Endothelial cell (in vitro differentiated cells): ENCODE measurements around the gene MBLAC1. TPM values are rescaled to one million over a fixed set of nuclear protein-coding genes. Genes with fewer than 3 reads are reported as not detected.

Experiments used
- DNase-seq: peaks from one replicate; pipeline ENCODE4 v3.0.0; 2021; ENCODE audit warnings: low spot score
- H3K27ac Mint-ChIP-seq: one replicate; pipeline ENCODE4 v1.8.0; 2021; ENCODE audit warnings: mixed read lengths, inconsistent platforms; ENCODE audit not compliant: unreplicated experiment
- H3K27me3 Mint-ChIP-seq: one replicate; pipeline ENCODE4 v1.8.0; 2021; ENCODE audit warnings: mild to moderate bottlenecking, moderate library complexity, mixed read lengths, inconsistent platforms; ENCODE audit not compliant: unreplicated experiment
- H3K36me3 Mint-ChIP-seq: one replicate; pipeline ENCODE4 v1.8.0; 2021; ENCODE audit warnings: mild to moderate bottlenecking, low read depth, mixed read lengths, inconsistent platforms; ENCODE audit not compliant: unreplicated experiment
- H3K4me1 Mint-ChIP-seq: one replicate; pipeline ENCODE4 v1.8.0; 2021; ENCODE audit warnings: mild to moderate bottlenecking, mixed read lengths, inconsistent platforms; ENCODE audit not compliant: unreplicated experiment
- H3K4me3 Mint-ChIP-seq: one replicate; pipeline ENCODE4 v1.8.0; 2021; ENCODE audit warnings: mild to moderate bottlenecking, mixed read lengths, inconsistent platforms; ENCODE audit not compliant: unreplicated experiment
- H3K9me3 Mint-ChIP-seq: one replicate; pipeline ENCODE4 v1.8.0; 2021; ENCODE audit warnings: mixed read lengths, inconsistent platforms; ENCODE audit not compliant: unreplicated experiment
- CTCF ChIP-seq: fragments of 200-600 bp; sonication (generic); IDR thresholded peaks from one replicate; pipeline ENCODE4 v1.5.0; 2021; ENCODE audit warnings: antibody characterized with exemption; ENCODE audit not compliant: unreplicated experiment
- long read RNA-seq: library from polyadenylated mRNA; unstranded; transcript quantifications from one replicate; pipeline ENCODE4 v2.0.0, GENCODE V29; 2020; ENCODE audit not compliant: unreplicated experiment
- total RNA-seq: library from RNA; stranded (reverse); fragmentation: NEBNext Ultra II Directional; extraction: Animal tissue kit (Norgen Biotek cat#: 25700); gene quantifications from one replicate; pipeline ENCODE4 v1.2.1, GENCODE V29; 2021; ENCODE audit not compliant: unreplicated experiment

MBLAC1 gene
- total RNA-seq: 1.6 TPM
- long read RNA-seq: 0 reads

- peak within 1 kb of the TSS; percentile 99 for H3K4me3 Mint-ChIP-seq
- peaks cover 8% of the 10 kb centered on the region for H3K36me3 Mint-ChIP-seq
- TF ChIP-seq CTCF: no peak
- DNase-seq: peak; percentile 83
- peaks cover 6% of the 10 kb centered on the region for H3K27me3 Mint-ChIP-seq
- peaks cover 19% of the 10 kb centered on the region for H3K4me1 Mint-ChIP-seq
- H3K27ac Mint-ChIP-seq: peak within 1 kb of the TSS; percentile 97
- H3K9me3 Mint-ChIP-seq: no peaks in the 10 kb centered on the region
Observed at GRCh38 chr7:100126931-100127865, at the start of gene MBLAC1. MBLAC1 (plus strand) TSS chr7:100126967; CDS start chr7:100127396, 429 bp downstream.

GRCh38 chr7:100077205-100077604 lies 49.6 kb upstream of the MBLAC1 start:
- peak overlapping the region; percentile 44 for H3K4me3 Mint-ChIP-seq
- TF ChIP-seq CTCF: no peak
- DNase-seq: no peak
- peaks cover 4% of the 10 kb centered on the region for H3K9me3 Mint-ChIP-seq
- peaks cover 62% of the 10 kb centered on the region for H3K36me3 Mint-ChIP-seq
- H3K27me3 Mint-ChIP-seq: peaks cover 29% of the 10 kb centered on the region
- H3K27ac Mint-ChIP-seq: no peak overlapping the region
- peaks cover 17% of the 10 kb centered on the region for H3K4me1 Mint-ChIP-seq

GRCh38 chr7:100079024-100079560 lies 47.7 kb upstream of the MBLAC1 start:
- no peak for DNase-seq
- TF ChIP-seq CTCF: no peak
- H3K4me3 Mint-ChIP-seq: peak overlapping the region; percentile 87
- H3K36me3 Mint-ChIP-seq: peaks cover 48% of the 10 kb centered on the region
- H3K9me3 Mint-ChIP-seq: no peaks in the 10 kb centered on the region
- peaks cover 22% of the 10 kb centered on the region for H3K4me1 Mint-ChIP-seq
- H3K27ac Mint-ChIP-seq: peak overlapping the region; percentile 74
- peaks cover 32% of the 10 kb centered on the region for H3K27me3 Mint-ChIP-seq

- H3K4me1 Mint-ChIP-seq: peaks cover 22% of the 10 kb centered on the region
- H3K27me3 Mint-ChIP-seq: peaks cover 29% of the 10 kb centered on the region
- peaks cover 29% of the 10 kb centered on the region for H3K36me3 Mint-ChIP-seq
- no peaks in the 10 kb centered on the region for H3K9me3 Mint-ChIP-seq
- peak overlapping the region; percentile 96 for H3K4me3 Mint-ChIP-seq
- H3K27ac Mint-ChIP-seq: peak overlapping the region; percentile 95
- no peak for DNase-seq
- no peak for TF ChIP-seq CTCF
Observed at GRCh38 chr7:100080907-100081534, 45.7 kb upstream of the MBLAC1 start.
